Heart left ventricle (tissue), 13 donors: ENCODE results near the gene ZNF605.

Experiments used
- POLR2A ChIP-seq, 2 donors: fragments of 450-650 bp; IDR thresholded peaks; one replicate each; pipeline ENCODE4 v1.6.1; 2017; ENCODE audit warnings: antibody characterized with exemption in 2 of 2, mild to moderate bottlenecking in 2 of 2, moderate library complexity in 2 of 2
- TF ChIP-seq, protein P1 (sequence below), 12 donors: fragments of 200-600 bp; sonication (generic) in 4 of 12; IDR thresholded peaks; one replicate each; pipeline versions ENCODE4 v1.5.0 to v1.8.0; 2018 to 2022; ENCODE audit warnings: antibody characterized with exemption in 12 of 12, mild to moderate bottlenecking in 5 of 12
- donor health status: ischemic (EF 13 %, LVEDD 7.1; RV severe dilation, severe dysfunction).
- donor health status: DM: no; HTN: yes; CAD: no.
- donor health status: DM: no; HTN: no; CAD: no.
- donor health status: ischemic (EF 25% LVEDD 6.9; RV normal size, moderate dysfunction).
- donor health status: ischemic (EF 25% LVEDD 5.7; RV mildly dilated, moderate dysfunction).
- donor health status: ischemic (EF 35%, LVEDD 5.7; RV mildly dilated, moderate dysfunction).
- donor health status: nonischemic (EF 11% LVEDD 7.7; RV severe dilation, severe dysfunction).
- donor health status: DM: yes; HTN: yes; CAD: no.
- donor health status: PGD.
- donor health status: ischemic (EF 29% LVEDD 5.4; RV normal size, mild dysfunction).
- donor health status: nonischemic (EF 23%, LVEDD 6.1; RV moderate dilation, normal function).

DNA sequence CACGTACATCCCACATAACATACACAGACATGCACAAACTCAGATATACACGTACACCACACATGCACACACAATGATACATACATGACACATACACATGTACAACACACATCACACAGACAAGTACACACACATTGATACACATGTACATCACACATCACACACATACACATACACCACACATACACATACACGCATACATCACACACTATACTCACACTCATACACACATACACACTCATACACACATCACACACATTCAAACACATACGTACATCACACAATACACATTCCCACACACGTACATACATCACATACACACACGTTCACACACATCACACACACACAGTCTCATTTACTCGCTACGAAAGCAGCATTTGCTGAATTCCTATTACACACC is 4.5 kb downstream of the ZNF605 start:
- TF ChIP-seq, protein P1, sequence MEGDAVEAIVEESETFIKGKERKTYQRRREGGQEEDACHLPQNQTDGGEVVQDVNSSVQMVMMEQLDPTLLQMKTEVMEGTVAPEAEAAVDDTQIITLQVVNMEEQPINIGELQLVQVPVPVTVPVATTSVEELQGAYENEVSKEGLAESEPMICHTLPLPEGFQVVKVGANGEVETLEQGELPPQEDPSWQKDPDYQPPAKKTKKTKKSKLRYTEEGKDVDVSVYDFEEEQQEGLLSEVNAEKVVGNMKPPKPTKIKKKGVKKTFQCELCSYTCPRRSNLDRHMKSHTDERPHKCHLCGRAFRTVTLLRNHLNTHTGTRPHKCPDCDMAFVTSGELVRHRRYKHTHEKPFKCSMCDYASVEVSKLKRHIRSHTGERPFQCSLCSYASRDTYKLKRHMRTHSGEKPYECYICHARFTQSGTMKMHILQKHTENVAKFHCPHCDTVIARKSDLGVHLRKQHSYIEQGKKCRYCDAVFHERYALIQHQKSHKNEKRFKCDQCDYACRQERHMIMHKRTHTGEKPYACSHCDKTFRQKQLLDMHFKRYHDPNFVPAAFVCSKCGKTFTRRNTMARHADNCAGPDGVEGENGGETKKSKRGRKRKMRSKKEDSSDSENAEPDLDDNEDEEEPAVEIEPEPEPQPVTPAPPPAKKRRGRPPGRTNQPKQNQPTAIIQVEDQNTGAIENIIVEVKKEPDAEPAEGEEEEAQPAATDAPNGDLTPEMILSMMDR (IDR thresholded peaks at IDR 0.05) = no peak
- TF ChIP-seq POLR2A (IDR thresholded peaks at IDR 0.05) = no peak
